HG03342 (cell line): ENCODE measurements around the gene SELENOI.
"Not testable (repeated sequence)": the region's sequence is repeated elsewhere in the genome, so short reads cannot be mapped to it uniquely, and the experiment has no call there.

Experiments
- ATAC-seq: cut with Tn5 transposase; IDR thresholded peaks from one replicate; pipeline ENCODE4 v1.9.1; 2021; ENCODE audit warnings: mild to moderate bottlenecking, moderate library complexity; ENCODE audit not compliant: unreplicated experiment

The SELENOI gene

DNA sequence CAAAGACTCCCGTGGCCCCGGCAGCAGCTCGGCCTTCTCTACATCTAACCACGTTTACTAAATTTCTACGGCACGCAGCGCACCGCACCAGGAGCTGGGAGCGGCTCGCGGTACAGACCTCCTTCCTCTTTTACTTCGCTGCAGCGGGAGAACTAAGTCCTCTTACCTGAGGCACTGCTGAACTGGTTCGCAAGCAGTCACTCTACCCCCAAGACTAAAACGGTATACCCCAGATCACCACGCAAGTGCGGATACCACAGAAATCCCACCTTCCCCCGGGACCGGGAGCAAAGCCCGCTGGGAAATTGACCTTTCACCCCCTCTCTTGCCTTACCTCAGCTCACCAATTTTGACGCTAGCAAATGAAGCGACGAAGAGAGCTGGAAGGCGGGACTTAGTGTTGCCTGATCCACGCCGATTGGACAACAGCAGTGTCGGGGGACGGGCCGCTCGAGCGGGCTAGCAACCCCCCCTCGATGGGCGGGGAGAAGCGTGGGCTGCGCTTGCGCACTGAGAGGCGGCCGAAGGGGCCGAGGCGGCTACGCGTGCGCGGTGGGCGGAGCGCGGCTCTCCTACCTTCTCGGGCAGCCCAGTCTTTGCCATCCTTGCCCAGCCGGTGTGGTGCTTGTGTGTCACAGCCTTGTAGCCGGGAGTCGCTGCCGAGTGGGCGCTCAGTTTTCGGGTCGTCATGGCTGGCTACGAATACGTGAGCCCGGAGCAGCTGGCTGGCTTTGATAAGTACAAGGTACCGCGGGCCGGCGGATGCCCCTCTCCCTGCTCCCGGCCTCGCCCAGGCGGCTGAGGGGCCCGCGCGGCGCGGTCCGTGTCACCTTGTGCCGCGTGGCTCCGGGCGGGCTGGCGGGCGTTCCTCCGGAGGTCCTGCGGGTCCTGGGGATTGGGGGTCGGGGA is at the start of gene SELENOI:
SELENOI (plus strand) TSS at position 599 of the 909 bp plus-strand sequence; CDS start at position 689, 90 bp downstream.
- ATAC-seq: peak; percentile 91

GRCh38 chr2:26297061-26297460 is 48.9 kb upstream of the SELENOI start:
- no peak for ATAC-seq

DNA sequence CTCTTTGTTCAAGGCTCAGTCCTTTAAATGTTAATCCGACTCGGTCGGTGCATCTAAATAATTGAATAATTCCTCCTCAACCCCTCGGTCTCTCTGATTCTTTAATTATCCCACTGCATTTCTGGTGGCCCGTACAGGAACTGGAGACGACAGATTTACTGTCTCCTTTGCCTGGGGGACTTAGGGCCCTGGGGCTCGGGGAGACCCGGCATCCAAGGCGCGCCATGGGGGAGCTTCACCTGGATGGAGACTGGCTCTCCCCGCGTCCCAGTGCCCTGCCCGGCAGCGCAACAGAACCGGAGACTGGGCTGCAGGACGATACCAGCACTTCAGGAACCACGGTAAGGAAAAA is 47.7 kb upstream of the SELENOI start:
- no peak for ATAC-seq

DNA sequence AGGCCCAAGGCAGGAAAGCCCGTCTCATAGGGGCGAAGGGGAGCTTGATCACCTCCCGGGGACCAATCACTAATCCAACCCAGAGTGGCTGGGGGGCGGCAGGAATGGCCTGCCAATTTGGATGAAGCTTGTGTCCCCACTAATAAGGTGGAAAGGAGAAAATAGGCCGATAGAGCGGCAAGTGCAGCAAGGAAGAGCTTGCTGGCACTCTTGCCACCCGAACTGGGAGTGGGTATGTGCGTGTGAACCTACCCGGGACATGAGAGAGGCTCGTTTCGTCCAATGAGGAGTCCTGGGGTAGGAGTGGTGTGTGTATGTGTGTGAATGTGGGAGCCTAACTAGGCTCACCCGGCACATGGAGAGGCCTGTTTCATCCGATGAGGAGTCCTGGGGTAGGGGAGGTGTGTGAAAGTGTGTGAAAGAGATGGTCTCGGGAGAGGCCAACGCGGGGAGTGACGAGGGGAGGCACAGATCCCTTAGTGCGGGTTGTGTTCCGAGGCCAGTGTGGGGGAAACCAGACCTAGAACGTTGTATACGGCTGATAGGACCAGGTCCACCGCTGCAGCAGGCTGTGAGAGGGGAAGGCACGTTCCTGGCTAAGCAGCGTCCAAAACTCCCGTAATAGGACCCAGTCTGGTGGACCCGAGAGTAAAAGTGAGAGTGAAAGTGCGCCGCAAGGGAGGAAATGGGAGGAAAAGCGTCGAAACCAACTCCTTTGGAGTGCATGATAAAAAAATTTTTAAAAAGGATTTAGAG is 47.1 kb upstream of the SELENOI start:
- ATAC-seq: no peak

GRCh38 chr2:26299471-26300101 is 46.4 kb upstream of the SELENOI start:
- no peak for ATAC-seq

DNA sequence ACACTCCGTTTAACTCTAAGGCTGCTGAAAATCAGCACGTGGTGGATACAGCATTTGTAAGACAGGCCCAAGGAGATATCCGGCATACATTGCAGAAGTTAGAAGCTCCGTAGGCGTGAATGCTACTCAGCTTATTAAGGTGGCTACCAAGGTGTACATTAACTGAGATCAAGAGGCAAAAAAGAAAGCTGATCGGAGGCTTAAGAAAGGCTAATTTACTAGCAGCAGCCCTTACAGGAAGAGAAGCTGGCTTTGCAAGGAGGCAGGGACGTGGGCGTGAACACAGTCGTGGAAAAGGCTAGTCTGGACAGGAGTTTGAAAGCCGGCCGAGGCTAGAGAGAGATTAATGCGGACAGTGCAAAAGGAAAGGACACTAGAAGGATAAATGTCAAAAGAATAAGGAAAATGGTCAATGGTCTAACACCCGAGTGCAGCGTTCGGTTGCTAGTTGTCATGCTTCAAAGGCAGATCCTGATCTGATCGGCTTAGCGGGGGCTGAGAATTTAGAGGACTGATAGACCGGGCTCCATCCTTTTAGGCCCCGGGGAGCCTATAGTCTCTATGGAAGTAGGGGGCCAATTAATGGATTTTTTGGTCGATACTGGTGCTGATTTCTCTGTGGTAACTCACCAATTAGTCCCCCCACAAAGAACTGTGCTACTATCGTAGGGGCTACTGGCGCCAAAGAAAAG is 45.6 kb upstream of the SELENOI start:
- no peak for ATAC-seq

DNA sequence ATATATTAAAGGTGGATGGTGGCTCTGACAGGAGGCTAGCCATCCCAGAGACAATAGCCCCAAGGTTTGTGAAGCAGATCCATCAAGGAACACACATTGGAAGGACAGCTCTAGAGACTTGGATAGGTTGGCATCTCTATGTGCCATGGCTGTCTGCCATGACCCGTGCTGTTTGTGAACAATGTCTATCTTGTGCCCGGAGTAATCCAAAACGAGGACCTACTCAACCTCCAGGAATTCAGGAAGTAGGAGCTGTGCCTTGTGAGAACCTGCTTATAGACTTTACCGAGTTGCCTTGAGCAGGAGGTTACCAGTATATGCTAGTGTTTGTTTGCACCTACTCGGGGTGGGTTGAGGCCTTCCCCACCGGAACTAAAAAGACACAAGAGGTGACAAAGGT is 43.1 kb upstream of the SELENOI start:
- ATAC-seq: no peak

GRCh38 chr2:26305094-26305493 is 40.8 kb upstream of the SELENOI start:
- ATAC-seq: not testable (repeated sequence)

GRCh38 chr2:26305540-26305939 is 40.4 kb upstream of the SELENOI start:
- ATAC-seq: no peak

GRCh38 chr2:26309921-26310320 is 36.0 kb upstream of the SELENOI start:
- ATAC-seq: no peak

DNA sequence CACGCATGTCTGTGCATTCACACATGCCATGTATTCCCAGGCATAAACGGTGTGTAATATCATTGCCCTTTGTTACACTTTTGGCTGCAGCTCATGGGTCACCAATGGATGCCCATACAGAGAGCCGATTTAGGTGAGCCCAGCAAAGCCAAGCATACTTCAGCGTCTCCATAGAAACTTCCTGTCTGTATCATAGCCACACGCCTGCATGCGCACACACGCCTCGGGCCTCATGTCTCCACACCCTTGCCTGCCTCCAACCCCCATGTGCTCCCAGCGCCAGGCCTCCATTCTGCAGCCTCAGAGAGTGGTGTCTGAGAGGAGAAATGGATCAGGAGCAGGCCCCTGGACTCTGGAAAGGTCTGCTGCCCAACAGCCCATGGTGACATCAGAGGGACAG is 33.5 kb upstream of the SELENOI start:
- no peak for ATAC-seq

DNA sequence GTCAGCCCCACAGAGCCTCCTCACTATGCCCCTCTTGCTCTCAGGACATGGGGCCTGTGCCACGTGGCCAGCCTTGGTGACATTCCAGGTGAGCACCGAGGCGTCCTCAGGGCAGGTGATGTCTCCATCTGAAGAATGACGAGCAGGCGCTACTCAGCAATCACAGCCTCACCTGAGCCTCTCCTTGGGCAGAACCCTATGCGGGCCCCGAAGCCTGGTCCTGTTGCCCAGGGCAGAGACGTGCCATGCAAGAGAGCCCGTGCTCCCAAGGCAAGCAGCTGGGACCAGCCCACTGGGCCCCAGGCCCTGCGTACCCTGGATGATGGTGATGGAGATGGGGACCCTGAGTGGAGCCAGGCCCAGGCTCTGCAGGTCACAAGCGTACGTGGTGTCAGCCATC is 32.5 kb upstream of the SELENOI start:
- ATAC-seq: no peak

GRCh38 chr2:26314243-26314642 is 31.7 kb upstream of the SELENOI start:
- no peak for ATAC-seq

GRCh38 chr2:26316041-26316440 is 29.9 kb upstream of the SELENOI start:
- ATAC-seq: no peak

DNA sequence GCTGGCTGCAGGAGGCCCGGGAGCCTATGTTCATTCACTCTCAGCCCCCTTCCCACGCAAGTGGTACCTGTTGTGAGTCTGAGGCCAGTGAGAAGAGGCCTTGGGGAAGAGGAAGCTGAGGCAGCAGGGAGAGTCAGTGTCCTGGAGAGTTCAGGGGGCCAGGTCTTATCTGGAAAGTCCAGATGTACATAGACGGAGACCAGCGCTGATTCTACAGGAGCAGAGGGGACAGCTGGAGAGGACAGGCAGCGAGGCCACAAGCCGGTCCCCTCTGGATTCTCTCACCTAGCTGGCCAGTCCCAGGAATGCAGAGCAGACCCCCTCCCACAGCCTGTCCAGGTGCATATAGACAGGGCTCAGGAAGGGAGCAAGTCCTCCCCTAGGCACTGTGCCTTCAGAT is 29.1 kb upstream of the SELENOI start:
- no peak for ATAC-seq

- no peak for ATAC-seq
Measured at GRCh38 chr2:26317377-26318105, 28.4 kb upstream of the SELENOI start.

DNA sequence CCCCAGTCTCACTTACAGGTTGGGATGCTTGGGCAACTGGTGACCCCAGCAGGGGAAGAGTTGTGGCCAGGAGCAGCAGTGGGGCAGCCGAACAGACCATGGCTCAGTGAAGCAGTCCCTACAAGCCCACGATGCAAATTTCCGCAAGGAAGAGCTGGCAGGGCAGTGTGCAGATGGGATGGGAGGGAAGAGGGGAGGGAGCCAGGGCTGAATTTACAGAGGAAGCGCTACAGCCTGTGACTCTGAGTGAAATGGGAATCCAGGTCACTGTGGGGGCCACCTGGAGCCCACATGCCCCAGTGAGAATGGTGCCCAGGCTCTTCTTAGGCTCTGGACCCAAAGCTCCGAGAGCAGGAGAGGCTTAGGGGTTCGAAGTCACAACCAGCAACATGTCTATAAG is 27.0 kb upstream of the SELENOI start:
- no peak for ATAC-seq

DNA sequence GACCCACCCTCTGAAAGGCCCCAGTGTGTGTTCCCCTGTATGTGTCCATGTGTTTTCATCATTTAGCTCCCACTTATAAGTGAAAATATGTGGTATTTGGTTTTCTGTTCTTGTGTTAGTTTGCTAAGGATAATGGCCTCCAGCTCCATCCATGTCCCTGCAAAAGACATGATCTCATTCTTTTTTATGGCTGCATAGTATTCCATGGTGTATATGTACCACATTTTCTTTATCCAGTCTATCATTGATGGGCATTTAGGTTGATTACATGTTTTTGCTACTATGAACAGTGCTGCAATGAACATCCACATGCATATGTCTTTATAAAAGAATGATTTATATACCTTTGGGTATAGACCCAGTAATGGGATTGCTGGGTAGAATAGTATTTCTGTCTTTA is 21.5 kb upstream of the SELENOI start:
- not testable (repeated sequence) for ATAC-seq

DNA sequence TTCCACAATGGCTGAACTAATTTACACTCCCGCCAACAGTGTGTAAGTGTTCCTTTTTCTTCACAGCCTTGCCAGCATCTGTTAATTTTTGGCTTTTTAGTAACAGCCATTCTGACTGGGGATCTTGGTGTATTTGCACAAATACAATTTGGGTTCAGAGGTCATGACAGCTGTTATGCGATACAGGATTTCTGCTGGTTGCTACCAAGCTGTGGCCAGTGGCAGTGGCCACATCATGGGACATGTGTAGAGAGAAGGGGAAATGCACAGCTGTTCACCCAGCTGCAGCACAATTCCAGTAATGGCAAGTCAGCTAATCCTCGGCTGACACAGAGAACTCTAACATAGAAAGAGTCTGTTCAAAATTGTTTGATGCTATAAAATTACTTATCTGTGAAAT is 21.0 kb upstream of the SELENOI start:
- ATAC-seq: no peak

DNA sequence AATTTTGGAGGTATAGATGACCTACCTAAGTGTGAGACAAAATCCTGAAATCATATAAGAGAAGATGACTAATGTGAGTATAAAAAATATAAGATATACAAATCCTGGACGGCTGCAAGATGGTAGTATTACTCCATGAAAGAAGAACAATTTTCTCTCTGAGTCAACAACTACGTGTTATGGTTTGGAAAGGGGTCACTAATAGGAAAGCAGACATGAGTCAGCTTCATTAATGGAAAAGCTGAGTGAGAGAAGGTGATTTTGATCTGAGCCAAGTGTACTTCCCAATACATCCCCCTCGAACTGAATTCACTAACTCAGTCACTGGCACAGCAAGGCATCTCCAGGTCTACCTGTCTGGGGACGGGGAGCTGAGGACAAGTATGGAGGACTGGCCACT is 20.1 kb upstream of the SELENOI start:
- ATAC-seq: no peak
